HG03103 (cell line): Measurements from ENCODE around the gene SNX22.

Experiments used
- ATAC-seq: cut with Tn5 transposase; IDR thresholded peaks from one replicate; pipeline ENCODE4 v1.9.1; 2021; ENCODE audit warnings: low read depth; ENCODE audit not compliant: unreplicated experiment

The SNX22 gene

GRCh38 chr15:64153480-64154367 lies 2.2 kb downstream of the SNX22 start:
- peak; percentile 48 for ATAC-seq

GRCh38 chr15:64155802-64156651 lies 4.5 kb downstream of the SNX22 start:
- ATAC-seq, result no peak

GRCh38 chr15:64156652-64157331 lies 5.3 kb downstream of the SNX22 start:
- ATAC-seq, result no peak

- no peak for ATAC-seq
Observed at GRCh38 chr15:64157599-64158125, 6.1 kb downstream of the SNX22 start.

- no peak for ATAC-seq
Observed at GRCh38 chr15:64158363-64159134, 7.0 kb downstream of the SNX22 start.

- no peak for ATAC-seq
Observed at GRCh38 chr15:64161688-64162477, 10.4 kb downstream of the SNX22 start.

DNA sequence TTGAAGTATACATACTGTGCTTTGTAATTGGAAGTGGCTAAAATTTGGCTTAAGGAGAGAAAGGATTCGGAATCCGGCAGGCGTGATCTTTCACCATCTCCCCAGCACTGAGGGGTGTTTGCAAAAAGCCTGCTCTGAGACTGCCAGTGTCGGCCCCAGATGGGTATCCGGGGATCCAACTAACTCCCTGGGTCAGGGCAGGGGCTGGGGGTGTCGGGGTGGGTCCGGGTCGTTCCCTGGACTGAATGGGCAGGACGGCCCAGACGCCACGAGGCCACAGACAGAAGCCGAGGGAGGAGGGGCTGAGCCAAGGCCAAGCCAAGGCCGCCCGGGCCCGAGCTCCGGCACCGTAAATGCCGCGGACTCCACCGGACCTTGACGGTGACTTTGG lies 10.9 kb downstream of the SNX22 start:
- no peak for ATAC-seq

- ATAC-seq, result peak; percentile 85
Observed at GRCh38 chr15:64162869-64163658, 11.5 kb downstream of the SNX22 start, which contains the start of gene PPIB. TSS of gene PPIB (minus strand) at chr15:64163022. CDS start at chr15:64162986, 36 bp downstream.

DNA sequence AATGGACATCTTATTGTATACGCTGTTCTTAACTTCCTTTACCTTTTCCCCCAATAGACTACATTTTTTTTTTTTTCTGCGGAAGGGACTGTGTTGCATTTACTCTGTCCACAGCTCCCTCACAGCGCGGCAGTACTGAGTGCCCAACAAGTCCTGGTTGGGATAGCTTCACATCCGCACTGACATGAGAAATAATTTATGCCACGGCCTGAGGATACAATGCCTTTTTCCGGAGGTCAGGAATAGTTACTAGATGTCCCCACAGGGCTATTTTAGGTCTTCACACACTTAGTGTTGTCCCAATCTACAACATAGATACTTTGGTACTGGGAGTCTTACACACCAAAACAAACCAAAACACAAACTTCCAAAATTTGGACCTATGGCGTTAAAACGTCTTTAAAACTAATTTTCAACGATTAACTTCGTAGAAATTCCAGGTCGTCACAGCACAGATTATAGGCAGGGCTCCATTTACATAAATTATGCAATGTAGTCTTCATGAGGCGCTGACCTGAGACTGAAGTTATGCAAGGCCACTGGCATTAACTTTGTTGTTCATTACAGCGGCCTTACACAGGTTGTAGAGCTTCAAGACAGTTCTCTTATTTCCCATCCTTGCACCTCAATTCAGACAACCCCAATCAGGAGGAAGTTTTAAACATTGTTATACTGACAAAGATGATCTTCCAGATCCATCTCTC lies 12.3 kb downstream of the SNX22 start:
- peak; percentile 3 for ATAC-seq

DNA sequence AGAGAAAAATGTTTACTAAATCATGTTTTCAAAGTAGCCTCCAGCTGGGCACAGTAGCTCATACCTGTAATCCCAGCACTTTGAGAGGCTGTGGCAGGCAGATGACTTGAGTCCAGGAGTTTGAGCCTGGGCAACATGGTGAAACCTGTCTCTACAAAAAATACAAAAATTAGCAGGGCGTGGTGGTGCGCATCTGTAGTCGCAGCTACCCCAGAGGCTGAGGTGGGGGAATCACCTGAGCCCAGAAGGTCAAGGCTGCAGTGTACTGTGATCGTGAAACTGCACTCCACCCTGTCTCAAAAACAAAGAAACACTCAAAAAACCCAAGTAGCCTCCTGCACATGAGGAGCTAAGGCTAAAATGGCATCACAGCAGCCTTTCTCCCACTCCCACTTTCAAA lies 12.9 kb downstream of the SNX22 start:
- ATAC-seq, result no peak

DNA sequence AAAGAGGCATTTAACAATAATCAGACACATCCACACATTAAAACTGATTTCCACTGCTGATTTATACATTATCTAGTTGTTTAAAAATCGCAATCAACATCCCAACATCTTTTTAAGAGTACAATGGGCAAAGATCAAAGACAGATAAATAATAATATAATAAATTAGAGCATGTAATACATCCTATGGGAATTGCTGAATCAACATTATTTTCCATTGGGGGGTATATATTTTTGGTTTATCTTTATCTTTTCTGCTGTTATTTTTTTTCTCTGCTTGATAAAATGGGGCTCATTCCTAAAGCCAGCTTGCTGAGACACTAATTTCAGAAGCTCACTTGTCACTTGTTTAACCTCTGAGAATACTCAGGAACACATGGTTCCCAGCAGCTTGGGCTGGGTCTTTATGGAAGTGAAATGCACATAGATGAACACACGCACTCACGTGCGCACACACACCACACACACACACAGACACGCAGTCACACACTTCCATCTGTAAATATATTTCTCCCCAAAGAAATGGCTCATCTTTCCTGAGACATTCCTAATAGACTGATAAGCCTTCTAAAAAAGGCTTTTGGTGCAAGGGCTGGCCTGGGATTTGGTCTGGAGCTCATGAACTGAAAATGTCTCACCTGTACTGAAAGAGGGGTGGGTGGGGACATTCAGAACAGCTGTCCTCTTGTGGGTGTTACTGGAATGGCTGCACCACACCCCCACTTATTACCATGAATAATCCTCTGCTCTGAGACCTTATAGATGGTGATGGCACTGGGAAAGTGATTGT lies 14.8 kb downstream of the SNX22 start:
- no peak for ATAC-seq

DNA sequence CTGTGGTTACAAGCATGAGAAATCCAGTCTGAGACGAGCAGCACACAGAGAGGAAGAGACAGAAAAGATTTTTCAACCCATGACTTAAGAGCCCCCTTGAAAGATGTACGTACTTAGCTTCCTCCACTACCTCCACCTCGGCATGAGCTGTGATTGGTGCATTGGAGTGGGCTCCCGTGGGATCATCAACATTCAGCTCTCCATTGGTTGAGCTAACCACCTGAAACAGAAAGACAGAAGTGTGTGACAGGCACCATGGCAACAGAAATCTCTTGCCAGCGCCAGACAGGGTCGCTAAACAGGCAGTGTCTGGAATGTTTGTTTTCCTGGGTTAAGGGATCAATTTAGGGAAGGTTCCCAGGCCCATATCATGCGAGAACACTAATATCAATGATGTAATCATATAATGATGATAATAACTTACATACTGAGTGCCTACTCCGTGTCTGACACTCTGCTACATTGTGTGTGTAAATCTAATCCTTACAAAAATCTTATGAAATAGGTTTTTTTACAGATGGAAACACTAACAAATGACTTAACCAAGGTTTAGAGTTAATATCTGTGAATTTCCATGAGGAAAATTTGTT lies 28.8 kb downstream of the SNX22 start:
- ATAC-seq, result peak; percentile 67

DNA sequence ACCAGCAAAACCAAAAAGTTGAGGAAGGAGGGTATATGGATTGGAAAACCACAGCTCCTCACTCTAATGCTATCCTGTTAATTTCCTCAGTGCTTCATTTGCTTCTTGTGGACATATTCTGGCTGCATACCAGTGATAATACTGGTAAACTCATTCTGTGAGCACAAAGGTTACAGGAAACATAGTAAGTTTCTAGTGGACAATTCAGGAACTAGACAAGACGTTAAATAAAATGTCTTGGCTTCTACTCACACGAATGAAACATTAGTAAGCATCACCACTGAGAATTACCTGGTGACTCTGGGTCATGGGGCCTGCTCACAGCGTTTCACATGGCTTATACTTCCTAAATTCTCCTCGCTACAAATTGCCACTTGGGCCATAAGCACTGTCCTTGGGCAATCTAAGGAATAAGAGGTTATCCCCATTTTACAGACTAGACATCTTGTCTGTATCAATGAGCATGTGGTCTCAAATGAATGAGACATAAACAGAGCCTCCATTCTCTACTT lies 31.4 kb downstream of the SNX22 start:
- ATAC-seq, result no peak

DNA sequence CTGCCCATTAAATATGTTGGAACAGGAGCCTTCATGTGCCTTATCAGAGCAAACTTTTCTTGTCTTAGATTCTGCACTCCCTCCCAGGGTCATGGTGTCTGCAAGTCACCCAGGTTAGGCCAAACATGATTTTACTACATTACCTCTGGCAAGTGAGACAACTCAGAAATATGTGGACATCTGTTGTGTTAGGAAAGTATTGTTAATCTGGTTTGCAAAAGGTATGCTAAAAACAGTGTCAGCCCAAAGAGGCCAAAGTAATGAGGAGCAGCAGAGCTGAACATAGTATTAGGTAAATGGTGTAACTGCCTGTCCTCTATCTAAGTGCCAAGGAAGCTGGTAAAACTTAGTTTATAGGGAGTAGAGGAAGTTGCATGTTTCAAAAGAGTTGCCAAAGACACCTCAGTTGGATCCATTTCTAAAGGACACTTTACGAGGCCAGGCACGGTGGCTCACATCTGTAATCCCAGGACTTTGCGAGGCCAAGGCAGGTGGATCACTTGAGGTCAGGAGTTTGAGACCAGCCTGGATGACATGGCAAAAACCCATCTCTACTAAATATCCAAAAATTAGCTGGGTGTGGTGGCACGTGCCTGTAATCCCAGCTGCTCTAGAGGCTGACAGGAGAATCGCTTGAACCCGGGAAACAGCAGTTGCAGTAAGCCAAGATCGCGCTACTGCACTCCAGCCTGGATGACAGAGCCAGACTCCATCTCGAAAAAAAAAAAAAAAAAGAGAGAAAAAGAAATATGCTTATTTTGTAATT lies 33.8 kb downstream of the SNX22 start:
- ATAC-seq, result no peak

DNA sequence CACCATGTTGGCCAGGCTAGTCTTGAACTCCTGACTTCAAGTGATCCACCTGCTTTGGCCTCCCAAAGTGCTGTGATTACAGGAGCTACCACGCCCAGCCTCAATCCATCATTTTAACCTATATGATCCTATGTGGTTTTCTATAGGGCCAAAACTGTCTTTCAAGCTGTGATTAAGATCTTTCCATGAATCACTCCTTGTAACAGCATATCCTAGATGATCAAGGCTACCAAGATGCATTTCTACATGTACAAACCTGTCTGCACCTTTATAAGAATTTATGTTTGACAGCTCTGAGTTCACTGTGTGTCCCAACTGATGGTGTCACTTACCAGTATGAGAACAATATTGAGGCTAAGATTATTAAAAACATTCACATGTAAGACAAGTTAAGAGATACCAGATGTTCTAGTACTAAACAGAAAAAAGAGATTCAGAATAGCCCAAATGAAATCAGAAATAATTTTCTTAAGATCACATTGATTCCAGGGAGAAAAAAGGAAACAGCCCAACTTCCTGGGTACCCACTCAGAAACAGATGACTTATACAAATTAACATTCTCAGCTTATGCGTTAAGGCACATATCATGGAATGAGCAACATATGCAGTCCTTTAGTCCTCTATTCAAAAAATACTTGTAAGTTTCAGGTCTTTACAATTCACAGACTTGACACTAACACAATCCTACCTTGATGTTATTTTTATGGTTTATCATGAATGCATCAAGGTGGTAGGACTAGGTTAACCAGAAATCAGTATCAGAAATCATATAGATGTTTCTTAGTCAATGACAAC lies 36.1 kb downstream of the SNX22 start:
- no peak for ATAC-seq
